ENCODE measurements around the gene PRRT1.
A peak's percentile ranks its signal among the peaks of the same experiment; 100 is the strongest.

Gene PRRT1

GRCh38 chr6:32182555-32182981 lies 30.8 kb upstream of the PRRT1 start:
- Histone ChIP-seq H3K9me3 (ENCODE audit: control insufficient read depth, insufficient read depth, low read length) (no peaks in the 10 kb centered on the region), H3K36me3 (ENCODE audit: insufficient read depth, low read length) (peaks cover 7% of the 10 kb centered on the region; the same call in 1 of the 2 replicates), H3K9ac (ENCODE audit: low read depth, low read length) (no peak overlapping the region), H3K4me1 (ENCODE audit: insufficient read depth, low read length) (0 out of 2 replicates have a peak, but pooled peaks cover 3% of the 10 kb centered on the region)

- 0 out of 2 replicates have a peak, but pooled peaks cover 3% of the 10 kb centered on the region for H3K4me1 ChIP-seq (ENCODE audit: insufficient read depth, low read length)
- peaks cover 6% of the 10 kb centered on the region; the same call in 1 of the 2 replicates for H3K36me3 ChIP-seq (ENCODE audit: insufficient read depth, low read length)
- H3K9me3 ChIP-seq (ENCODE audit: control insufficient read depth, insufficient read depth, low read length): no peaks in the 10 kb centered on the region
- no peak overlapping the region for H3K9ac ChIP-seq (ENCODE audit: low read depth, low read length)
Observed at GRCh38 chr6:32181915-32182529, 30.3 kb upstream of the PRRT1 start.

- Histone ChIP-seq H3K9me3 (ENCODE audit: control insufficient read depth, insufficient read depth, low read length) (no peaks in the 10 kb centered on the region), H3K4me1 (ENCODE audit: insufficient read depth, low read length) (0 out of 2 replicates have a peak, but pooled peaks cover 3% of the 10 kb centered on the region), H3K36me3 (ENCODE audit: insufficient read depth, low read length) (peaks cover 6% of the 10 kb centered on the region; the same call in 1 of the 2 replicates), H3K9ac (ENCODE audit: low read depth, low read length) (no peak overlapping the region)
Observed at GRCh38 chr6:32181148-32181702, 29.5 kb upstream of the PRRT1 start.

GRCh38 chr6:32179766-32180405 lies 28.1 kb upstream of the PRRT1 start:
- H3K9me3 ChIP-seq (ENCODE audit: control insufficient read depth, insufficient read depth, low read length): no peaks in the 10 kb centered on the region
- no peak overlapping the region for H3K9ac ChIP-seq (ENCODE audit: low read depth, low read length)
- peaks cover 6% of the 10 kb centered on the region; the same call in 1 of the 2 replicates for H3K36me3 ChIP-seq (ENCODE audit: insufficient read depth, low read length)
- peaks cover under 1% of the 10 kb centered on the region; the same call in 1 of the 2 replicates for H3K4me1 ChIP-seq (ENCODE audit: insufficient read depth, low read length)

- peaks cover 6% of the 10 kb centered on the region; the same call in 1 of the 2 replicates for H3K36me3 ChIP-seq (ENCODE audit: insufficient read depth, low read length)
- H3K9me3 ChIP-seq (ENCODE audit: control insufficient read depth, insufficient read depth, low read length): no peaks in the 10 kb centered on the region
- H3K4me1 ChIP-seq (ENCODE audit: insufficient read depth, low read length): peaks cover 9% of the 10 kb centered on the region; the same call in 1 of the 2 replicates
- peak overlapping the region; percentile 96 for H3K9ac ChIP-seq (ENCODE audit: low read depth, low read length)
Observed at GRCh38 chr6:32178547-32179440, 27.1 kb upstream of the PRRT1 start.

GRCh38 chr6:32177788-32178546 lies 26.2 kb upstream of the PRRT1 start, which contains the start of gene RNF5:
TSS of gene RNF5 (plus strand) at chr6:32178405. CDS start at chr6:32178512, 107 bp downstream.
- Histone ChIP-seq H3K9me3 (ENCODE audit: control insufficient read depth, insufficient read depth, low read length) (no peaks in the 10 kb centered on the region), H3K9ac (ENCODE audit: low read depth, low read length) (peak within 1 kb of the TSS; percentile 96), H3K36me3 (ENCODE audit: insufficient read depth, low read length) (peaks cover 6% of the 10 kb centered on the region; the same call in 1 of the 2 replicates), H3K4me1 (ENCODE audit: insufficient read depth, low read length) (peaks cover 17% of the 10 kb centered on the region)

- Histone ChIP-seq H3K4me1 (ENCODE audit: insufficient read depth, low read length) (peaks cover 19% of the 10 kb centered on the region), H3K9ac (ENCODE audit: low read depth, low read length) (peak overlapping the region; percentile 96), H3K36me3 (ENCODE audit: insufficient read depth, low read length) (peaks cover 6% of the 10 kb centered on the region; the same call in 1 of the 2 replicates), H3K9me3 (ENCODE audit: control insufficient read depth, insufficient read depth, low read length) (no peaks in the 10 kb centered on the region)
Observed at GRCh38 chr6:32177183-32177787, 25.5 kb upstream of the PRRT1 start.

- Histone ChIP-seq H3K9ac (ENCODE audit: low read depth, low read length) (peak overlapping the region; percentile 96), H3K4me1 (ENCODE audit: insufficient read depth, low read length) (peaks cover 19% of the 10 kb centered on the region), H3K9me3 (ENCODE audit: control insufficient read depth, insufficient read depth, low read length) (no peaks in the 10 kb centered on the region), H3K36me3 (ENCODE audit: insufficient read depth, low read length) (peaks cover 6% of the 10 kb centered on the region; the same call in 1 of the 2 replicates)
Observed at GRCh38 chr6:32176476-32177182, 24.9 kb upstream of the PRRT1 start.

GRCh38 chr6:32175711-32176475 lies 24.2 kb upstream of the PRRT1 start, which contains the start of gene AGPAT1:
TSS of gene AGPAT1 (minus strand) at chr6:32176084. CDS start at chr6:32171496, 4,588 bp downstream.
- peaks cover 5% of the 10 kb centered on the region; the same call in 1 of the 2 replicates for H3K36me3 ChIP-seq (ENCODE audit: insufficient read depth, low read length)
- H3K4me1 ChIP-seq (ENCODE audit: insufficient read depth, low read length): peaks cover 19% of the 10 kb centered on the region
- H3K9ac ChIP-seq (ENCODE audit: low read depth, low read length): peak within 1 kb of the TSS; percentile 96
- H3K9me3 ChIP-seq (ENCODE audit: control insufficient read depth, insufficient read depth, low read length): no peaks in the 10 kb centered on the region

- Histone ChIP-seq H3K9ac (ENCODE audit: low read depth, low read length) (peak overlapping the region; percentile 96), H3K9me3 (ENCODE audit: control insufficient read depth, insufficient read depth, low read length) (no peaks in the 10 kb centered on the region), H3K4me1 (ENCODE audit: insufficient read depth, low read length) (peaks cover 19% of the 10 kb centered on the region), H3K36me3 (ENCODE audit: insufficient read depth, low read length) (peaks cover 5% of the 10 kb centered on the region; the same call in 1 of the 2 replicates)
Observed at GRCh38 chr6:32175322-32175710, 23.6 kb upstream of the PRRT1 start.

GRCh38 chr6:32174416-32174815 lies 22.7 kb upstream of the PRRT1 start:
- peaks cover 4% of the 10 kb centered on the region; the same call in 1 of the 2 replicates for H3K36me3 ChIP-seq (ENCODE audit: insufficient read depth, low read length)
- no peaks in the 10 kb centered on the region for H3K9me3 ChIP-seq (ENCODE audit: control insufficient read depth, insufficient read depth, low read length)
- H3K9ac ChIP-seq (ENCODE audit: low read depth, low read length): no peak overlapping the region
- H3K4me1 ChIP-seq (ENCODE audit: insufficient read depth, low read length): peaks cover 19% of the 10 kb centered on the region

Measured in ES-I3 (cell line).